ENCODE measurements around the gene CHMP3.

- TF ChIP-seq SIN3A (IDR thresholded peaks at IDR 0.05; ENCODE audit: borderline replicate concordance, low read depth, low read length): no peak
- TF ChIP-seq POLR2AphosphoS5 (IDR thresholded peaks at IDR 0.05; ENCODE audit: low read depth, low read length): no peak
- no peak for TF ChIP-seq RCOR1 (IDR thresholded peaks at IDR 0.05; ENCODE audit: low read length)
- TF ChIP-seq, protein P1, sequence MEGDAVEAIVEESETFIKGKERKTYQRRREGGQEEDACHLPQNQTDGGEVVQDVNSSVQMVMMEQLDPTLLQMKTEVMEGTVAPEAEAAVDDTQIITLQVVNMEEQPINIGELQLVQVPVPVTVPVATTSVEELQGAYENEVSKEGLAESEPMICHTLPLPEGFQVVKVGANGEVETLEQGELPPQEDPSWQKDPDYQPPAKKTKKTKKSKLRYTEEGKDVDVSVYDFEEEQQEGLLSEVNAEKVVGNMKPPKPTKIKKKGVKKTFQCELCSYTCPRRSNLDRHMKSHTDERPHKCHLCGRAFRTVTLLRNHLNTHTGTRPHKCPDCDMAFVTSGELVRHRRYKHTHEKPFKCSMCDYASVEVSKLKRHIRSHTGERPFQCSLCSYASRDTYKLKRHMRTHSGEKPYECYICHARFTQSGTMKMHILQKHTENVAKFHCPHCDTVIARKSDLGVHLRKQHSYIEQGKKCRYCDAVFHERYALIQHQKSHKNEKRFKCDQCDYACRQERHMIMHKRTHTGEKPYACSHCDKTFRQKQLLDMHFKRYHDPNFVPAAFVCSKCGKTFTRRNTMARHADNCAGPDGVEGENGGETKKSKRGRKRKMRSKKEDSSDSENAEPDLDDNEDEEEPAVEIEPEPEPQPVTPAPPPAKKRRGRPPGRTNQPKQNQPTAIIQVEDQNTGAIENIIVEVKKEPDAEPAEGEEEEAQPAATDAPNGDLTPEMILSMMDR (IDR thresholded peaks at IDR 0.05): no peak
- no peak for TF ChIP-seq RXRA (IDR thresholded peaks at IDR 0.05; ENCODE audit: borderline replicate concordance, low read depth)
These were observed 77.4 kb downstream of the CHMP3 start for GRCh38 chr2:86485802-86486201.
